Activated naive CD8-positive, alpha-beta T cell treated with anti-CD3 and anti-CD28 coated beads for 36 hours (primary cell): Measurements from ENCODE around the gene LOXL3. TPM values are rescaled to one million over a fixed set of nuclear protein-coding genes. Genes with fewer than 3 reads are reported as not detected.
A peak's percentile ranks its signal among the peaks of the same experiment; 100 is the strongest.

Source experiments
- DNase-seq: peaks from one replicate; pipeline ENCODE4 v3.0.0; 2021
- H3K27ac Mint-ChIP-seq: one replicate; pipeline ENCODE4 v1.8.0; 2022; ENCODE audit warnings: mild to moderate bottlenecking, moderate library complexity, mixed read lengths
- H3K27me3 Mint-ChIP-seq: one replicate; pipeline ENCODE4 v1.8.0; 2022; ENCODE audit warnings: mild to moderate bottlenecking, mixed read lengths
- H3K36me3 Mint-ChIP-seq: one replicate; pipeline ENCODE4 v1.8.0; 2021; ENCODE audit warnings: mild to moderate bottlenecking, mixed read lengths
- H3K4me1 Mint-ChIP-seq: one replicate; pipeline ENCODE4 v1.8.0; 2021; ENCODE audit warnings: mixed read lengths
- H3K4me3 Mint-ChIP-seq: one replicate; pipeline ENCODE4 v1.8.0; 2022; ENCODE audit warnings: mild to moderate bottlenecking, moderate library complexity, mixed read lengths
- H3K9me3 Mint-ChIP-seq: one replicate; pipeline ENCODE4 v1.8.0; 2022; ENCODE audit warnings: mixed read lengths
- total RNA-seq, 2 experiments: library from RNA; stranded (reverse); gene quantifications; one replicate each; pipeline ENCODE4 v1.2.3, GENCODE V29; 2021

The LOXL3 gene
- total RNA-seq, 2 experiments from 2014 or later: 1.9 to 2.7 TPM

DNA sequence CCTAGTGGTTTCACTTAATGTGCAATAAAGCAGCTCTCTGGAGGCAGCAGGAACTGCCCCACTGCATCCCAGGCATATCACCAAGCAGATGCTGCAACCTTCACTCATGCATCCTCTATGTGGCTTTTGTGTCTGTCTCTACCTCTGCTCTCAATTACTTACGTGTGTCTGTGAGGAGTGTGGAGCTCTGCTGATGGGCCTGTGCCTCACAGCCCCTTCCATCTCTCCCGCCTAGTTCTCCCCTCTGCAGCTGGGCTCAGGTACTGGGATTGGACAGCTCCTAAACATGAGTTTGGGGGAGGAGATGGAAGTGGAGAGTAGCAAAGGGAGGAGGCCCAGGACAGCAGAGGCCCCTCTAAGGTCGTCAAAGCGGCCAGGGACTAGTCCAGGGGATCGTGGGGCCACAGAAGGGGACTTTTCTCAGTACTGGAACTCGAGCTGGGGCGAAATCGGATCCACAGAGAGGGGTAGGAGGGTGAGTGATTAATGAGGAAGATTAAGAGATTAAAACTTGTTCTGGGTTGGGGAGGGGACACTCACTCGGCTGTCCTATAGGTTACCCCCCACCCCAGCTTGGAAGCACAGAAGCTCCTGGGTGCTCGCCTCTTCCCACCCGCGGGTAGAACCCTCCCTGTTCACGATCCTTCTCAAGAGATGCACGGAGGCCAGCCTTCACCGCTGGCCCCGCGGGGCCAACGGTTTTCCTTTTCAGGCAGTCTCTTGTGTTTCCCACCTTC lies 52.2 kb downstream of the LOXL3 start:
- no peaks in the 10 kb centered on the region for H3K9me3 Mint-ChIP-seq
- H3K36me3 Mint-ChIP-seq: peaks cover 21% of the 10 kb centered on the region
- no peak for DNase-seq
- no peak overlapping the region for H3K27ac Mint-ChIP-seq
- no peak overlapping the region for H3K4me3 Mint-ChIP-seq
- H3K4me1 Mint-ChIP-seq: peaks cover 37% of the 10 kb centered on the region
- peaks cover 81% of the 10 kb centered on the region for H3K27me3 Mint-ChIP-seq

DNA sequence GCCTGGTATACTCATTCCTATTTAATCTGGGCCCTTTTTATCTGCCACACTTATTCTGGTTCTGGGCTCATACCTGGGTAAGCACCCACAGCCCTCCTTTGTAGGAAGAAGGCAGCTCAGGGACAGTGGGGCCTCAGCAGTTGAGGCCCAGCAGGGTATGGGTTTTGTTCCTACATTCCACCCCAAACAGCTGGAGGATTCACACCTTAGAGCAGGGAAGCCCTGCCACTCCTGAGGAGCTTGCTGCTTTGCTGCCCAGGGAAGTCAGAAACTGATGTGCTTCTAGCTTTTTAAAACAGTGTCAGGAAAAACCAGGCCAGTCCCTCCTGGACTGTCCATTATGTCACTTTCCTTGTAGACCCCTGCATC lies 53.2 kb downstream of the LOXL3 start:
- Mint-ChIP-seq H3K27me3 (peaks cover 80% of the 10 kb centered on the region), H3K9me3 (no peaks in the 10 kb centered on the region), H3K4me1 (peaks cover 33% of the 10 kb centered on the region), H3K27ac (no peak overlapping the region), H3K36me3 (peaks cover 16% of the 10 kb centered on the region), H3K4me3 (no peak overlapping the region)
- DNase-seq: no peak

DNA sequence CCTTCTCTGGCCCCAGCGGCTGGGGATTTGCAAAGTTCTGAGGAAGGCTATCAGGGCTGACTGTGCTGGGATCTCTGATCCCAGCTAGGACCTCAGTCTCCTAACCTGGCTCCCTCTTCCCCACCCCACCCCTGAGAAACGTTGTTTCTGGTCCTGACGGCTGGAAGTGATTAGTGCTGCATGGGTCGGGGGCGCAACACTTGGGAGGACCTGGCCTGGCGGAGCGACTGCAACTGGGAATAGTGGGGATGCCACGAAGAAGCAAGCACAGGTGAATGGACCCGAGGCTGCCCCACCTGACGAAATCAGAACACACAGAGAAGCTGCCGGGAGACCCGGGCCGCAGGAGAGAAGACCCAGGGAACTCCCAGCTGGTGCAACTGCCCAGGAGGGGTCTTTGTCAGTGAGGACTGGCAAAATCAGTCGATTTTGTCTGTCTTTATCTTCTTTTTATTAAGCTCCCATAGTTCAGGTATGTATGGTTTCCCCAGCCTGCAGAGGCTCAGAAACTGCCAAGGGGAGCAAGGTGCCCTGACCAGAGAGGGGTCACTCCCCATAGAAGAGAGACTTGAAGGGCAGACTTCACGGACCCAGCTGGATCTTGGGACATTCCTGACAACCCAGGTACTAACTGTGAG lies 53.7 kb downstream of the LOXL3 start:
- peaks cover 32% of the 10 kb centered on the region for H3K4me1 Mint-ChIP-seq
- no peaks in the 10 kb centered on the region for H3K9me3 Mint-ChIP-seq
- H3K36me3 Mint-ChIP-seq: peaks cover 11% of the 10 kb centered on the region
- peaks cover 77% of the 10 kb centered on the region for H3K27me3 Mint-ChIP-seq
- H3K4me3 Mint-ChIP-seq: peak overlapping the region; percentile 25
- no peak for DNase-seq
- no peak overlapping the region for H3K27ac Mint-ChIP-seq

DNA sequence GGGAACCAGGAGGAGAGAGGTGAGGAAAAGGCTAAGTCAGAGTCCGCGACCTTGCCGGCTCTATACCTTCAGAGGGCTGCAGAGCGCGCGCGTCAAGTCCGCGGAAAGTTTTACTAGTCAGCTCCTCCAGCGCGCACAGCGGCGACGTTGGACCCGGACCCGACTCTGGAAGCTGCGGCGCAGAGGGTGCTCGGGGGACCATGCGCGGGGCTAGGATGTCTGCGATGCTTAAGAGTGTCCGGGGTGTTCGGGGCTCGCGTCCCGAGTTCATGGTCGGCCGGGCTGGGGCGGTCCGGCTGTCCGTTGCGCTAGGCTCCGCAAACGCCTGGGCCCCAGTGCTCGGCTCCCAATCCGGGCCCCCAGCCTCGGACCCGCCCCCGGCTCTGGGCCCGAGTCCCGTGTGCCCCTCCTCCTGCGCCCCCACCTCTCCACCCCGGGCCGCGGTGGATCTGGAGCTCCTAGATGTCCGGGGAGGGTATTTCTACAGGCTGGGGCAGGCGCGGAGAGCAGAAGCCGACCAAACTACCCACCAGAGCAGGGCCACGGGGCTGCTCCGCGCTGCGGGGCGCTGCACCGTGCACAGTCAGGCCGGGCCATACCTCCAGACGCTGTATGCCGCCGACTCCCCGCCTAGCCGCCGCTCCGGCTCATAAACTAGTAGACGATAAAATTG lies 54.3 kb downstream of the LOXL3 start, which contains the start of gene LBX2:
TSS of gene LBX2 (minus strand) at position 337 of the 673 bp plus-strand sequence. CDS start at position 271, 66 bp downstream.
- Mint-ChIP-seq H3K27ac (peak within 1 kb of the TSS; percentile 65), H3K9me3 (no peaks in the 10 kb centered on the region), H3K27me3 (peaks cover 70% of the 10 kb centered on the region), H3K4me3 (peak within 1 kb of the TSS; percentile 73), H3K36me3 (peaks cover 5% of the 10 kb centered on the region), H3K4me1 (peaks cover 32% of the 10 kb centered on the region)
- peak; percentile 51 for DNase-seq

DNA sequence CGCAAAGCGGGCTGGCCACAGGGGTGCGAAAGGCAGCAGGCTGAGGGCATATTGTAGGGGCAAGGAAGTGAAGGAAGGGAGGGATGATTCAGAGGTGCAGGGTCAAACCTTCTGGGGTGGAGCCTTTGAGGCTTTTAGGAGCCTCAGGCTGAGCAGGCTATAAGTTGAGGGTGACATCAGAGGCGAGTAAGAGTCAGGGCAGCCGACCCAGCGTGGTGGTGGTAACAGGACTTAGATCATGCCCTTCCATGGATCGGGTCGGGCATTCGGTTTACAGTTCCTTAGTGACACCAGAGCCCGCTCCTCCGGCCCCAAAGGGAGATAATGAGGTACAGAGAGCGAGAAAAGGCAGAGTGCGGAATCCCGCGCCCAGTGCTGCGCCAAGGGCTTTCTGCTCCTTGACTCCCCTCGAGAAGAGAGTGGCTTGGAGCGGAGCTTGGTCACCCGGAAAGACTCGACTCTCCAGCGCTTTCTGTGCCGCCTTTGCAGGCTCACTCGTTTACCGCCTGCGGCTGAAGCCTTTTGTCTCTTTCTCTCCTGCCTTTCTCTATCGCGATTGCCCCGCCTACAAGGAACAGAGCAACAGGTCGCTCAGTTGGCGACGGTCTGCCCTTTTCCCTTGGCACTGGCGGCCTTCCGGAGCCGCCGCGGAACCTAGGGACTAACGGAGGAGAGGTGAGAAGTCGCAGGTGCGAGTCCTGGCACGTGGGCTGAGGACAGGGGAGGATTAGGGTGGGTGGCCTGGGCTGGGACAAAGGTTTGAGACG lies 55.1 kb downstream of the LOXL3 start:
- Mint-ChIP-seq H3K4me3 (peak overlapping the region; percentile 73), H3K4me1 (peaks cover 32% of the 10 kb centered on the region), H3K9me3 (no peaks in the 10 kb centered on the region), H3K27ac (peak overlapping the region; percentile 65), H3K36me3 (peaks cover 7% of the 10 kb centered on the region), H3K27me3 (peaks cover 63% of the 10 kb centered on the region)
- DNase-seq: no peak

DNA sequence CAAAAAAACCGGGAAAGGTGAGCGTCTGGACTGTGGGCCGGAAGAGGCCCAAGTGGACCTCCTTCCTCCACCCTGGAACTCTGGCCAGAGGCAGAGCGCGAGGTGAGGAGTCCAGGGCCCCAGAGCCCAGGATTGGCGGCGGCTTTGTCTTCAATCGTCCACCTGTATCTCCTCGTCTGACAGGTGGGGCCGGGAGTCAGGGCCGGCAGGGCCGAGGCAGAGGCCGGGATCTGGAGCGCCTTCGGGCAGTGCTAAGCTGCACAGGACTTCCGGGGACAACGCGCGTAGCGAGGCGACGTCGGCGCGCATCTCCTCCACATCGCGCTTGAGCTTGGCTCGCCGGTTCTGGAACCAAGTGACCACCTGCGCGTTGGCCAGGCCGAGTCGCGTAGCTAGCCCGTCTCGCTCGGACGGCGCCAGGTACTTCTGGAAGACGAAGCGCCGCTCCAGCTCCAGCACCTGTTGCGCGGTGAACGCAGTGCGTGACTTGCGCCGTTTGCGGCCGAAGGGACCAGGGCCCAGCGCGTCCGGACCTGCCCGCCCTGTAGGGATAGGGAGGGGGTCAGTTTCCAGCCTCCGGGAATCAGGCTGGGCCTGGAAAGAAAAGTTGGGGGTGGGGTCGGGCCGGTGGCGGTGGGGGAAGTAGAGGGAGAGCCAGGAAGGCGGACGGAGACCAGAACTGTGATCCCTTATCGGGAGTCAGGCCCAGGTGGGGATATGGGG lies 55.8 kb downstream of the LOXL3 start:
- Mint-ChIP-seq H3K9me3 (no peaks in the 10 kb centered on the region), H3K27me3 (peaks cover 56% of the 10 kb centered on the region), H3K4me1 (peaks cover 28% of the 10 kb centered on the region), H3K36me3 (peaks cover 10% of the 10 kb centered on the region), H3K27ac (no peak overlapping the region), H3K4me3 (peak overlapping the region; percentile 73)
- no peak for DNase-seq

DNA sequence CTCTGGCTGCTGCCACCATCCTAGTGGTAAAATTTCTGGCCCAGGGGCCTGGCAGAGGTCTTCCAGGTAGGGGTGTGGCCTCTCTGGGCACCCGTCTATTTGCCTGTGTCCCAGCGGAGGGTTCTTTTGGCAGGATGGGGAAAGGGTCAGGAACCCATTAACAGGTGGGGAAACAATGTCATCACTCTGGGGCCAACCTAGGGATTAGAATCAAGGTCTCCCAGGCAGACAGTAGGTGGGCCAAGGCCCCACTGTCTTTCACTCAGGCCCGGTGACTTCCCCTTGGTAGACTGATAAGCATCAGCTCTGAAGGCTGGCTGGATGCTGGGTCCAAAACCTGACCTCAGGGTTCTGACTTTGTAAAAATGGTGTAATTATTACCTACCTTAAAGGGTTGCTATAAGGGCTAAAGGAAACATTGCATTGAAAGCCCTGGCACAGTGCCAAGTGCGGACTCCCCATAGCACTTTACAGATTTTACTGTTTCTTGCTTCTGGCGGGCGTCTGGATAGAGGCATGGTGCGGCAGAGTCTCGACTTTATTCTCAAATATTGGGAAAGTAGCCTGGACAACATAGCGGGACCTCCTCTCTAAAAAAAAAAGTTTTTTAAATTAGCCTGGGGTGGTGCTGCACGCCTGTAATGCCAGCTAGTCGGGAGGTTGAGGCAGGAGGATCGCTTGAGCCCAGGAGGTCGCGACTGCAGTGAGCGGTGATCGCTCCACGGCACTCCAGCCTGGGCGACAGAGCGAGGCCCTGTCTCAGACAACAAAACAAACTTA lies 56.6 kb downstream of the LOXL3 start:
- DNase-seq: no peak
- peaks cover 11% of the 10 kb centered on the region for H3K36me3 Mint-ChIP-seq
- H3K4me1 Mint-ChIP-seq: peaks cover 23% of the 10 kb centered on the region
- H3K4me3 Mint-ChIP-seq: peak overlapping the region; percentile 73
- H3K27me3 Mint-ChIP-seq: peaks cover 48% of the 10 kb centered on the region
- H3K27ac Mint-ChIP-seq: no peak overlapping the region
- no peaks in the 10 kb centered on the region for H3K9me3 Mint-ChIP-seq

DNA sequence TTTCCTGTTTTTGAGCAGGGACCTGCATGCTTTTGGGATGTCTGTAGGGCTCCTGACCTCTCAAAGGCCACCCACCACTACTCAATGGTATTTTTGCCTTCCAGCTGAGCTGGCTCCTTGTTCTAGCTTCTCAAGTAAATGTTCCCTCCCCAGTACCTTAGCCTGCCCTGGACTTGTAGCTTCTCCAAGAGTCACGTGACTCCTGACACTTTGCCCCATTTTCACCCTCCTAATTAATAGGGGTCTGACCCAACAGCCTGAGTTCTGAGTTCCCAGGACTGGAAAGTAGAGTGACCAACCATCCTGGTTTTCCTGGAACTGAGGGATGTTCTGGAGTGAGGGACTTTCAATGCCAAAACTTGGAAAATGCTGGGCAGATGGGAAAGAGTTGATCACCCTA lies 58.3 kb downstream of the LOXL3 start:
- Mint-ChIP-seq H3K4me3 (no peak overlapping the region), H3K27me3 (peaks cover 31% of the 10 kb centered on the region), H3K9me3 (no peaks in the 10 kb centered on the region), H3K36me3 (peaks cover 12% of the 10 kb centered on the region), H3K4me1 (peaks cover 19% of the 10 kb centered on the region), H3K27ac (no peak overlapping the region)
- DNase-seq: no peak

DNA sequence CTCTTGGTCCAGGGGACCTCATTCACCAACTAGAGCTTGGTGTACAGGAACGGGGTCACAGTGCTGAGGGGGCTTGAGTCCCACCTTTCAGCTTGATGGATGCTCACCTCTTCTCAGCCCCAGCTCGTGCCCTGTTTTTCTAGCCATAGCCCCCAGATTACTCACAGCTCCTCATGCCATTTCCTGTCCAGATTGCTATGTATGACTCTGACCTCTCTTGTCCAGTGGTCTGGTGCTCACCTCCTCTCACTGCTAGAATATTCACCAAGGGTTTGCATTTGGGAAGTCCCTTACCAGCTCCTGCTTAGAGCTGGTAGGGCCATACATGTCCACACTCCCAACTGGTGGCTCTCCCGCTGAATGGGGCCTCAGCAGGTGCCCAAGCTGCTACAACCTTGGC lies 60.2 kb downstream of the LOXL3 start:
- H3K4me1 Mint-ChIP-seq: peaks cover 10% of the 10 kb centered on the region
- peak overlapping the region; percentile 4 for H3K27ac Mint-ChIP-seq

DNA sequence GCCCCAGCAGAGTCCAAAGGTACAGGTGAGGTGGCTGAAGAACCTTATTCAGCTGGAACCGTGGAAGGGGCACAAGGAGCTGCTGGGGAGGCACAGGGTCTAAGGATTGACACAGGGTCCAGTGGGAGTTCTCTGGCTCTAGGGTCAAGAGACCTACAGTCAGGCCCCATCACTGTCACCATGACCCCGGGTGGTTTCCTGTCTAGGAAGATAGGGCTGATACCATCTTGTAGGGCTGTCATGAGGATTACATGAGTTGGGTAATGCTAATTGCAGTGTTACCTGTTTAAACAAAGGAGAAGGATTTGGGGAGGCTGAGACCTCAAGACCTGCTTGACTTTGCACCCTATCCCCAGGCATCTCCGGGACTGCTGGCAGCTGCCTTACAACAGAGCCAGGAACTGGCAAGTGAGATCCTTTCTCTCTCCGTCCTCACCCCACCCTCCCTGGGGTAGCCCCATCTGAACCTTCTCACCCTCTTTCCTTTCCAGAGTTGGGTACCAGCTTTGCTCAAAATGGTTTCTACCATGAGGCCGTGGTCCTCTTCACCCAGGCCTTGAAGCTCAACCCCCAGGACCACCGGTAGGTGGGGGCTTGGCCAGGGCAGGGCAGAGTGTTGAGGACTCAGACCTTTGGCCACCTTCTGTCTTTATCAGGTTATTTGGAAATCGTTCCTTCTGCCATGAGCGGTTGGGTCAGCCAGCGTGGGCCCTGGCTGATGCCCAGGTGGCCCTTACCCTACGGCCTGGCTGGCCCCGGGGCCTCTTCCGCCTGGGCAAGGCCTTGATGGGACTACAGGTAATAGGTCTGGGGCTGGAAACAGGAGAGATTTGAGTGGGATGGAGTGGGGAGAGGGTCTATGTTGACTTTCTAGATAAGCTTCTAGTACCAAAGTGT lies 61.8 kb downstream of the LOXL3 start:
- Mint-ChIP-seq H3K4me1 (no peaks in the 10 kb centered on the region), H3K27ac (no peak overlapping the region), H3K27me3 (no peaks in the 10 kb centered on the region), H3K4me3 (no peak overlapping the region), H3K36me3 (peaks cover 12% of the 10 kb centered on the region), H3K9me3 (no peaks in the 10 kb centered on the region)
- DNase-seq: no peak

More for the DNA sequence above, 60.2 kb downstream of the LOXL3 start:
- no peaks in the 10 kb centered on the region for H3K9me3 Mint-ChIP-seq
- H3K4me3 Mint-ChIP-seq: no peak overlapping the region
- H3K36me3 Mint-ChIP-seq: peaks cover 12% of the 10 kb centered on the region
- no peak for DNase-seq
- peaks cover 13% of the 10 kb centered on the region for H3K27me3 Mint-ChIP-seq

DNA sequence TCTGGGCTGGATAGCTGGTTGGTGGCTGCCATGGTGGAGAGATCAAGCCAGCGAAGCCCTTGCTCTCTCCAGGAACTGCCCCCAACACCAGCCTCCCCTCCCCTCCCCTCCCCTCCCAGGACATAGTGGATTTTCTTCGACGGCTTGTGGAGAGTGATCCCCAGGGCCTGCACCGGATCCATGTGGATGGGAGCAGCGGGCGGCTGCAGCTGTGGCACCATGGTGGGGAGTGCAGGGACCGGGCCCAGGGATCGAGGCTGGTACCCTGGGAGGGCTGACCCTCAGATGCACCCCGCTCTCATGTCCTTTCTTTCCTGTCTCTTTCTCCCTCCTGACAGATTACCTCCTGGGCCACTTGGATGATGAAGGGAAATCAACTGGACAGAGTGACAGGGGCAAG lies 63.8 kb downstream of the LOXL3 start:
- H3K36me3 Mint-ChIP-seq: peaks cover 16% of the 10 kb centered on the region
- H3K9me3 Mint-ChIP-seq: no peaks in the 10 kb centered on the region
- no peak overlapping the region for H3K27ac Mint-ChIP-seq
- DNase-seq: no peak
- no peak overlapping the region for H3K4me3 Mint-ChIP-seq
- H3K4me1 Mint-ChIP-seq: no peaks in the 10 kb centered on the region
- no peaks in the 10 kb centered on the region for H3K27me3 Mint-ChIP-seq

DNA sequence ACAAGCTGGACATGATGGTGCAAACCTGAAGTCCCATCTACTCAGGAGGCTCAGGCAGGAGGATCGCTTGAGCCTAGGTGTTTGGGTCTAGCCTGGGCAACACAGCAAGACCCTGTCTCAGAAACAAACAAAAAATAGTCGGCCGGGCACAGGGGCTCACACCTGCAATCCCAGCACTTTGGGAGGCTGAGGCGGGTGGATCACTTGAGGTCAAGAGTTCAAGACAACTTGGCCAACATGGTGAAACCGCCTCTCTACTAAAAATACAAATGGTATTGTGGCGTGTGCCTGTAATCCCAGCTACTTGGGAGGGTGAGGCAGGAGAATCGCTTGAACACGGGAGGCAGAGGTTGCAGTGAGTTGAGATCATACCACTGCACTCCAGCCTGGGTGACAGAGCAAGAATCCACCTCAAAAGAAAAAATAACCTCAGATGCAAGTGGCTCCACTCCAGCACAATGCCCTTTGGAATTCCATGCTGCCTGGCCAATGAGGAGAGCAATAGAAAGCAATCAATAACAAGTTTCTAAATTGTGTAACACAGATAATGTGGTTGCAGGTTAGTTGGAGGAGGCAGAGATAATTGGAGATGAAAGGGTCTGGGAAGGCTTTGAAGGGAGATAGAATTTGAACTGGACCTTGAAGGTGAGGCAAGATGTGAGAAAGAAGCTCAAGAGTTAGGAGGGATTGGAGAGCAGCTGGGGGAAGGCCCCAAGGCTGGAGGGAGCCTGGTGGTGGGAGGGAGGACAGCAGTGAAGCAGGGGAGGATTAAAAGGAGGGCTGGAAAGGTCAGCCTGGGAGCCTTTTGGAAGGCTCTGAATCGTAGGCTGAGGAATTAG lies 64.9 kb downstream of the LOXL3 start:
- H3K9me3 Mint-ChIP-seq: no peaks in the 10 kb centered on the region
- no peak for DNase-seq
- H3K4me1 Mint-ChIP-seq: peaks cover 4% of the 10 kb centered on the region
- H3K27ac Mint-ChIP-seq: no peak overlapping the region
- no peak overlapping the region for H3K4me3 Mint-ChIP-seq
- H3K27me3 Mint-ChIP-seq: no peaks in the 10 kb centered on the region
- H3K36me3 Mint-ChIP-seq: peaks cover 11% of the 10 kb centered on the region
